Common myeloid progenitor, CD34-positive (primary cell): ENCODE measurements around the gene CD40.

Experiments used
- CTCF ChIA-PET: fragments of 350-600 bp; sonication (Branson Sonifier 250); formaldehyde crosslinking; loops from one replicate; lab custom pipeline; 2021; ENCODE audit warnings: antibody characterized with exemption; lab: Charles Lee
- POLR2A ChIA-PET: fragments of 350-600 bp; sonication (Branson Sonifier 250); formaldehyde crosslinking; loops from one replicate; lab custom pipeline; 2021; ENCODE audit warnings: antibody characterized with exemption; lab: Charles Lee
- DNase-seq, 3 donors: peaks; one replicate each; pipeline versions ENCODE4 v3.0.0 to v3.0.0-alpha.2; 2013
- H3K27ac ChIP-seq, 2 experiments: 1 replicate in 1 of 2; 2 replicates in 1 of 2; pipeline ENCODE4 v1.7.0; 2013; ENCODE audit warnings: inconsistent platforms in 2 of 2, low read length in 2 of 2, mild to moderate bottlenecking in 2 of 2, low read depth in 1 of 2, moderate library complexity in 1 of 2; ENCODE audit not compliant: severe bottlenecking in 2 of 2, insufficient read depth in 1 of 2, poor library complexity in 1 of 2
- H3K27me3 ChIP-seq, 5 experiments: replicated peaks in 2 of 5; 1 replicate in 3 of 5; 2 replicates in 2 of 5; pipeline versions ENCODE4 v1.6.1 to v1.7.0; 2013; ENCODE audit warnings: low read length in 4 of 5, mild to moderate bottlenecking in 2 of 5, moderate library complexity in 2 of 5, inconsistent platforms in 1 of 5; ENCODE audit not compliant: insufficient read depth in 5 of 5, control insufficient read depth in 4 of 5
- H3K36me3 ChIP-seq, 4 experiments: 1 replicate in 2 of 4; 2 replicates in 2 of 4; pipeline versions ENCODE4 v1.6.1 to v1.7.0; 2013; ENCODE audit warnings: low read length in 3 of 4, control low read depth in 1 of 4, mild to moderate bottlenecking in 1 of 4; ENCODE audit not compliant: control insufficient read depth in 4 of 4, insufficient read depth in 4 of 4
- H3K4me1 ChIP-seq, 4 experiments: 1 replicate in 3 of 4; 2 replicates in 1 of 4; pipeline versions ENCODE4 v1.6.1 to v1.7.1; 2013; ENCODE audit warnings: low read length in 3 of 4, mild to moderate bottlenecking in 3 of 4, control low read depth in 1 of 4, inconsistent platforms in 1 of 4, moderate library complexity in 1 of 4; ENCODE audit not compliant: control insufficient read depth in 4 of 4, insufficient read depth in 4 of 4; ENCODE audit errors: control extremely low read depth in 1 of 4
- H3K4me3 ChIP-seq, 7 experiments: 1 replicate in 4 of 7; 2 replicates in 3 of 7; pipeline versions ENCODE4 v1.5.1 to v1.7.0; 2013; ENCODE audit warnings: mild to moderate bottlenecking in 7 of 7, low read length in 6 of 7, moderate library complexity in 6 of 7, inconsistent platforms in 2 of 7, low read depth in 2 of 7, control low read depth in 1 of 7; ENCODE audit not compliant: insufficient read depth in 4 of 7, control insufficient read depth in 1 of 7; ENCODE audit errors: extremely low read depth in 1 of 7
- H3K9me3 ChIP-seq, 5 experiments: 1 replicate in 4 of 5; 2 replicates in 1 of 5; pipeline versions ENCODE4 v1.6.1 to v1.7.1; 2013; ENCODE audit warnings: low read length in 4 of 5, mild to moderate bottlenecking in 2 of 5, inconsistent platforms in 1 of 5, low read depth in 1 of 5, moderate library complexity in 1 of 5; ENCODE audit not compliant: control insufficient read depth in 4 of 5, insufficient read depth in 2 of 5; ENCODE audit errors: control extremely low read depth in 1 of 5
- WGBS: methylation state at CpG from one replicate; pipeline ENCODE4 v1.1.5; 2013; ENCODE audit not compliant: insufficient coverage; 5-methylcytosine and 5-hydroxymethylcytosine counted together

The CD40 gene

GRCh38 chr20:46122071-46122470 lies 4.0 kb downstream of the CD40 start:
- 96% methylated on average over 10 of the region's 11 CpGs for WGBS
- no peak for DNase-seq

GRCh38 chr20:46122516-46123481 lies 4.7 kb downstream of the CD40 start:
- CTCF ChIA-PET = interaction anchor here (0.6 to 2.3 kb wide), 3 partner anchors 8 to 138 kb away, joined by 3 to 9 read pairs (median 3); no protein-coding TSS in a partner anchor
- Histone ChIP-seq H3K27ac (no peak overlapping the region), H3K9me3 (no peaks in the 10 kb centered on the region), H3K4me3 (no peak overlapping the region), H3K4me1 (peaks cover 0 to 18% (median 10%) of the 10 kb centered on the region in 4 experiments), H3K36me3 (peaks cover 0 to 26% (median 1%) of the 10 kb centered on the region in 4 experiments), H3K27me3 (peaks cover 0 to 17% (median 0%) of the 10 kb centered on the region in 5 experiments)
- no peak for DNase-seq
- WGBS = 97% methylated on average over 15 of the region's 15 CpGs
- POLR2A ChIA-PET = no interaction called here

More at GRCh38 chr20:46122071-46122470, 4.0 kb downstream of the CD40 start:
- ChIA-PET POLR2A (no interaction called here), CTCF (interaction anchor here (1.8 to 2.3 kb wide), 2 partner anchors 11 to 19 kb away, joined by 4 to 9 read pairs; no protein-coding TSS in a partner anchor)
- Histone ChIP-seq H3K9me3 (no peaks in the 10 kb centered on the region), H3K27ac (no peak overlapping the region), H3K36me3 (peaks cover 0 to 26% (median 1%) of the 10 kb centered on the region in 4 experiments), H3K4me3 (no peak overlapping the region), H3K4me1 (peaks cover 0 to 25% (median 17%) of the 10 kb centered on the region in 4 experiments), H3K27me3 (peaks cover 0 to 17% (median 0%) of the 10 kb centered on the region in 5 experiments)

- CTCF ChIA-PET = interaction anchor here (0.9 to 2.3 kb wide), 3 partner anchors 9 to 181 kb away, joined by 3 to 9 read pairs (median 3); no protein-coding TSS in a partner anchor
- 98% methylated on average over 10 of the region's 11 CpGs for WGBS
- no peaks in the 10 kb centered on the region for H3K9me3 ChIP-seq
- peaks cover 0 to 9% (median 2%) of the 10 kb centered on the region in 4 experiments for H3K4me1 ChIP-seq
- H3K36me3 ChIP-seq = peaks cover 0 to 26% (median 1%) of the 10 kb centered on the region in 4 experiments
- DNase-seq = no peak
- H3K27me3 ChIP-seq = peaks cover 0 to 11% (median 0%) of the 10 kb centered on the region in 5 experiments
- no peak overlapping the region for H3K4me3 ChIP-seq
- H3K27ac ChIP-seq = no peak overlapping the region
- POLR2A ChIA-PET = no interaction called here
These were observed 5.5 kb downstream of the CD40 start for GRCh38 chr20:46123482-46124245.

GRCh38 chr20:46126440-46127056 lies 8.4 kb downstream of the CD40 start:
- no peak for DNase-seq
- Histone ChIP-seq H3K4me3 (no peak overlapping the region), H3K27me3 (peaks cover 0 to 18% (median 12%) of the 10 kb centered on the region in 5 experiments), H3K4me1 (no peaks in the 10 kb centered on the region), H3K9me3 (no peaks in the 10 kb centered on the region), H3K36me3 (peaks cover 0 to 26% (median 1%) of the 10 kb centered on the region in 4 experiments), H3K27ac (no peak overlapping the region)
- ChIA-PET CTCF (interaction anchor here (1.0 kb wide), 1 partner anchor 304 kb away, joined by 3 read pairs; no protein-coding TSS in a partner anchor), POLR2A (no interaction called here)
- 100% methylated on average over 3 of the region's 5 CpGs for WGBS

- peaks cover 0 to 22% (median 1%) of the 10 kb centered on the region in 4 experiments for H3K36me3 ChIP-seq
- H3K27me3 ChIP-seq = peaks cover 3 to 26% (median 12%) of the 10 kb centered on the region in 5 experiments
- no peak overlapping the region for H3K27ac ChIP-seq
- CTCF ChIA-PET = interaction anchor here (1.0 to 2.2 kb wide), 4 partner anchors 14 to 310 kb away, joined by 3 to 7 read pairs (median 3); no protein-coding TSS in a partner anchor
- WGBS = 99% methylated on average over 7 of the region's 11 CpGs
- no peak for DNase-seq
- POLR2A ChIA-PET = no interaction called here
- H3K9me3 ChIP-seq = no peaks in the 10 kb centered on the region
- H3K4me1 ChIP-seq = no peaks in the 10 kb centered on the region
- H3K4me3 ChIP-seq = no peak overlapping the region
These were observed 9.4 kb downstream of the CD40 start for GRCh38 chr20:46127396-46128010.
